ENCODE data around the gene HOXB4.

Gene HOXB4

GRCh38 chr17:48597528-48597777 lies 19.3 kb upstream of the HOXB4 start:
- H3K79me2 ChIP-seq: no peaks in the 10 kb centered on the region
- no peak overlapping the region for H3K27ac ChIP-seq
- H2AFZ ChIP-seq: no peak overlapping the region
- H3K4me2 ChIP-seq (ENCODE audit: low read length): peak overlapping the region; percentile 91
- TF ChIP-seq CTCF (IDR thresholded peaks at IDR 0.05): no peak
- peaks cover 9% of the 10 kb centered on the region for H3K27me3 ChIP-seq (ENCODE audit: control insufficient read depth, insufficient read depth, low read length)
- no peak overlapping the region for H3K9ac ChIP-seq
- H3K9me3 ChIP-seq (ENCODE audit: control insufficient read depth, low read length): no peaks in the 10 kb centered on the region
- no peaks in the 10 kb centered on the region for H3K36me3 ChIP-seq (ENCODE audit: control insufficient read depth, insufficient read depth, low read length)
- peak overlapping the region; percentile 76 for H3K4me3 ChIP-seq (ENCODE audit: low read depth, low read length)
- no peaks in the 10 kb centered on the region for H3K4me1 ChIP-seq

- H2AFZ ChIP-seq: no peak overlapping the region
- H3K4me3 ChIP-seq (ENCODE audit: low read depth, low read length): peak overlapping the region; percentile 76
- H3K4me1 ChIP-seq: no peaks in the 10 kb centered on the region
- no peaks in the 10 kb centered on the region for H3K79me2 ChIP-seq
- H3K36me3 ChIP-seq (ENCODE audit: control insufficient read depth, insufficient read depth, low read length): no peaks in the 10 kb centered on the region
- TF ChIP-seq CTCF (IDR thresholded peaks at IDR 0.05): no peak
- no peaks in the 10 kb centered on the region for H3K9me3 ChIP-seq (ENCODE audit: control insufficient read depth, low read length)
- no peak overlapping the region for H3K9ac ChIP-seq
- peak overlapping the region; percentile 4 for H3K4me2 ChIP-seq (ENCODE audit: low read length)
- peaks cover 9% of the 10 kb centered on the region for H3K27me3 ChIP-seq (ENCODE audit: control insufficient read depth, insufficient read depth, low read length)
- no peak overlapping the region for H3K27ac ChIP-seq
Observed at GRCh38 chr17:48596735-48597527, 18.8 kb upstream of the HOXB4 start.

GRCh38 chr17:48596000-48596734 lies 18.0 kb upstream of the HOXB4 start:
- Histone ChIP-seq H3K4me3 (ENCODE audit: low read depth, low read length) (peak overlapping the region; percentile 76), H3K36me3 (ENCODE audit: control insufficient read depth, insufficient read depth, low read length) (no peaks in the 10 kb centered on the region), H2AFZ (peak overlapping the region; percentile 3), H3K4me1 (no peaks in the 10 kb centered on the region), H3K9me3 (ENCODE audit: control insufficient read depth, low read length) (no peaks in the 10 kb centered on the region), H3K4me2 (ENCODE audit: low read length) (peak overlapping the region; percentile 4), H3K27me3 (ENCODE audit: control insufficient read depth, insufficient read depth, low read length) (peaks cover 6% of the 10 kb centered on the region), H3K79me2 (no peaks in the 10 kb centered on the region), H3K27ac (no peak overlapping the region), H3K9ac (no peak overlapping the region)
- no peak for TF ChIP-seq CTCF (IDR thresholded peaks at IDR 0.05)

DNA sequence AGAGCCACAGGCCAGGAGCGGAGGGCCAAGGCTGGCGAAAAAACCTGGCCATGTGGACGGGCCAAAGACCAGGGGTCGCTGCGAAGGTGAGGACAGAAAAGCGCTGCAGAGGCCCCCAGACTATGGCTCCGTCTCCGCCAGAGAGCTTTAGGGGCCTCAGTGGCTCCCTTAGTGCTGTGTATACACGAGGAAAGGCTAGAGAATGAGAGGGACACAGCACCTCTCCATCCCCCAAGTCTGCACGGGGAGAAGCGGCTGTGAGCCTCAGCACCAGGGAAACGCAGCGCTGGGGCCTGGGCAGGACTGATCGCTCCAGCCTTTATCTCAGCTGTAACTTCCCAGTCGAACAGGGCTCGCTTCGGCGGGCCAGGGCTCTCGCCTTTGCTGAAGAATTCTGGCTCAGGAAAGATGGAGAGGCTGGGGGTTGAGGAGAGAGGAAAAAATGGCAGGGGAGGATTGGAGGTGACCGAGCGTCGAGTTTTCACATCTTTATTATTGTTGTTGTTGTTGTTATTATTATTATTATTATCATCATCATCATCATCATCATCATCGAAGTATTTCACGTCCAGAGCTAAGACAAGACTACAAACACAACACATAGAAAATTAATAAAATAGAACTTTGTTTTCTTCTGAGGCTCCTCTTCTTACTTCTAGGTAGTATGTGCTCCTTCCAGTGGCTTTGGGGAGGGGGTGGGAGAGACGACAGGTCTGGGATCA lies 17.3 kb upstream of the HOXB4 start:
- H3K27ac ChIP-seq: no peak overlapping the region
- H2AFZ ChIP-seq: no peak overlapping the region
- no peak overlapping the region for H3K9ac ChIP-seq
- no peak for TF ChIP-seq CTCF (IDR thresholded peaks at IDR 0.05)
- H3K4me3 ChIP-seq (ENCODE audit: low read depth, low read length): no peak overlapping the region
- H3K36me3 ChIP-seq (ENCODE audit: control insufficient read depth, insufficient read depth, low read length): no peaks in the 10 kb centered on the region
- peaks cover 6% of the 10 kb centered on the region for H3K27me3 ChIP-seq (ENCODE audit: control insufficient read depth, insufficient read depth, low read length)
- H3K4me2 ChIP-seq (ENCODE audit: low read length): no peak overlapping the region
- no peaks in the 10 kb centered on the region for H3K79me2 ChIP-seq
- H3K4me1 ChIP-seq: no peaks in the 10 kb centered on the region
- H3K9me3 ChIP-seq (ENCODE audit: control insufficient read depth, low read length): no peaks in the 10 kb centered on the region

Data from parathyroid adenoma (tissue), 2 donors.